Measurements from ENCODE around the gene TSGA10IP. TPM values are rescaled to one million over a fixed set of nuclear protein-coding genes. Genes with fewer than 3 reads are reported as not detected.

TSGA10IP gene
- total RNA-seq, 1 experiment from 2014 or later, result not detected

- Histone ChIP-seq H3K27ac (peak overlapping the region; percentile 90), H3K9me3 (ENCODE audit: insufficient read depth, low read depth) (no peaks in the 10 kb centered on the region), H3K27me3 (ENCODE audit: insufficient read depth, low read depth) (no peaks in the 10 kb centered on the region), H2AFZ (no peak overlapping the region), H3K9me2 (ENCODE audit: insufficient read depth) (no peaks in the 10 kb centered on the region), H3F3A (ENCODE audit: insufficient read depth, low read depth) (peaks cover 44% of the 10 kb centered on the region), H4K20me1 (ENCODE audit: insufficient read depth) (no peaks in the 10 kb centered on the region), H3K4me2 (peak overlapping the region; percentile 90), H3K79me2 (ENCODE audit: low read depth) (peaks cover 42% of the 10 kb centered on the region), H3K4me1 (replicated peaks; ENCODE audit: insufficient read depth) (peaks cover 63% of the 10 kb centered on the region), H3K36me3 (ENCODE audit: low read depth) (peaks cover 3% of the 10 kb centered on the region; the same call in 1 of the 2 replicates), H3K4me3 (peak overlapping the region; percentile 89)
- TF ChIP-seq CTCF (conservative IDR thresholded peaks at IDR 0.05), result no peak
- no peak for TF ChIP-seq EZH2 (IDR thresholded peaks at IDR 0.05; ENCODE audit: low read depth)
- intact Hi-C loops (cut with micrococcal nuclease; ENCODE audit: unreplicated experiment), result loop anchor here (2.0 to 5.0 kb wide), 2 partner anchors 59 to 360 kb away; partner anchors contain the start of genes CFL1 and LTBP3
- peak in 1 of 2 experiments; percentile 55 for DNase-seq
- CTCF ChIA-PET, result interaction anchor here (0.6 to 1.8 kb wide), 2 partner anchors 19 to 26 kb away, joined by 7 to 12 read pairs; partner anchors contain the start of gene CCDC85B
- POLR2A ChIA-PET (ENCODE audit: unreplicated experiment), result interaction anchor here (0.7 to 1.2 kb wide), 3 partner anchors 8 to 27 kb away, joined by 3 to 10 read pairs (median 6); partner anchors contain the start of gene CCDC85B
- BruUV-seq (replicated peaks), result TSS peak; percentile 47
These were observed 27.7 kb upstream of the TSGA10IP start for GRCh38 chr11:65917434-65918210.

DNA sequence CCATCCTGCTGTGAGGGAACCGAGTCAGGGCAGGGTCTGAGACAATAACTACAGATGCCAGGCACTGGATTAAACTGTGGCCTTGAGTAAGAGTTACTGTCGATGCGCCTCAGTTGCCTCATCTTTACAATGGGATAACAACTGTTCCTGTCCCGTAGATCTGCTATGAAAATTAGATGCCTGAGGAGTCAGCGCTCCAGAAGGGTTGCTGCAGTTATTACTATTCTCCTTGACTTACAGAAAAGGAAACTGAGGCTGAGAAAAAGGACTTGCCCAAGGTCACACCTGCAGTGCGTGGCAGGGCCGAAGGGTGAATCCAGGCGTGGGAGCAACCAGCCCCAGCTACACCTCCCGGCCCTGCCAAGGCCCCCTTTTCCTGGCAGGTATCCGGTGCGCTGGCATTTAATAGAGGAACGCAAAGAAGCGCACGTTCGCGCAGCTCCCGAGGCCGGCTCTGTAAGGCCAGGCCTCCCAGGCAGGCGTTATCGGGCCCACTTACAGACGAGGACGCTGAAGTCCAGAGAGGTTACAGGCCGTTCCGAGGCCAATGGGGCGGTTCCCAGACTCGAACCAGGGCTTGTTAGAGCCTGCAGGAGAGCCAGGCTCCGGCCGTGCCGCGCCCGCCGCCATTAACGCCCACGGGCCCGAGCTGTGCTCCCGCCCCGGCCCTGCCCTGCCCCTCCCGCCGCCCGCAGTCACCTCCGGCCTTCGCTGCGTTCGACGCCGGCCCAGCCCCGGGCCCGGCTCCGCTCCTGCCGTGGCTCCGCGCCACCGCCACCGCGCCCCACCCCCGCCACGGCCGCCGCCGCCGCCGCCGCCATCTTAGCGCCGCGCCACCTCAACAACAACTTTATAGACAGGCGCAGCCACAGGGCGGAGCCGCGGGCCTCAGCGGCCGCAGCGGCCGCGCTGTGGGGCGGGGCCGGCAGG lies 26.8 kb upstream of the TSGA10IP start, which contains the start of gene C11orf68:
Gene C11orf68, minus strand, starts transcription at position 852 of the 930 bp plus-strand sequence. Its CDS starts 31 bp downstream, at position 821.
- no peaks in the 10 kb centered on the region for H3K9me2 ChIP-seq (ENCODE audit: insufficient read depth)
- intact Hi-C loops (cut with micrococcal nuclease; ENCODE audit: unreplicated experiment), result loop anchor here (1.0 to 5.0 kb wide), 3 partner anchors 30 to 361 kb away; partner anchors contain the start of genes FIBP, LTBP3 and SART1
- H3K4me2 ChIP-seq, result peak within 1 kb of the TSS; percentile 94
- DNase-seq, result no peak
- no peaks in the 10 kb centered on the region for H3K9me3 ChIP-seq (ENCODE audit: insufficient read depth, low read depth)
- CTCF ChIA-PET, result interaction anchor here (0.6 to 1.8 kb wide), 2 partner anchors 20 to 27 kb away, joined by 7 to 12 read pairs; partner anchors contain the start of gene CCDC85B
- peaks cover 54% of the 10 kb centered on the region for H3K4me1 ChIP-seq (replicated peaks; ENCODE audit: insufficient read depth)
- POLR2A ChIA-PET (ENCODE audit: unreplicated experiment), result interaction anchor here (0.9 to 1.2 kb wide), 2 partner anchors 9 to 28 kb away, joined by 3 to 6 read pairs; partner anchors contain the start of gene CCDC85B
- H2AFZ ChIP-seq, result peak within 1 kb of the TSS; percentile 80
- peaks cover 42% of the 10 kb centered on the region for H3K79me2 ChIP-seq (ENCODE audit: low read depth)
- H3K27ac ChIP-seq, result peak within 1 kb of the TSS; percentile 90
- peak within 1 kb of the TSS; percentile 89 for H3K4me3 ChIP-seq
- peaks cover 6% of the 10 kb centered on the region; the same call in 1 of the 2 replicates for H3K36me3 ChIP-seq (ENCODE audit: low read depth)
- no peaks in the 10 kb centered on the region for H4K20me1 ChIP-seq (ENCODE audit: insufficient read depth)
- BruUV-seq (replicated peaks), result no TSS peak
- H3F3A ChIP-seq (ENCODE audit: insufficient read depth, low read depth), result peaks cover 39% of the 10 kb centered on the region; the same call in 1 of the 2 replicates
- no peaks in the 10 kb centered on the region for H3K27me3 ChIP-seq (ENCODE audit: insufficient read depth, low read depth)
- TF ChIP-seq CTCF (conservative IDR thresholded peaks at IDR 0.05), result no peak
- no peak for TF ChIP-seq EZH2 (IDR thresholded peaks at IDR 0.05; ENCODE audit: low read depth)

Measured in PC-9 (cell line).